Glutamatergic neuron (in vitro differentiated cells): ENCODE results near the gene GSDMA. TPM values are rescaled to one million over a fixed set of nuclear protein-coding genes. Genes with fewer than 3 reads are reported as not detected.
A peak's percentile ranks its signal among the peaks of the same experiment; 100 is the strongest.

ENCODE experiments used
- DNase-seq: peaks from one replicate; pipeline ENCODE4 v3.0.0; 2022
- H3K27ac Mint-ChIP-seq: one replicate; pipeline ENCODE4 v1.8.0; 2020; ENCODE audit warnings: mild to moderate bottlenecking, mixed read lengths, inconsistent platforms; ENCODE audit not compliant: unreplicated experiment
- H3K27me3 Mint-ChIP-seq: one replicate; pipeline ENCODE4 v1.8.0; 2020; ENCODE audit warnings: mild to moderate bottlenecking, moderate library complexity, mixed read lengths, inconsistent platforms; ENCODE audit not compliant: unreplicated experiment
- H3K36me3 Mint-ChIP-seq: one replicate; pipeline ENCODE4 v1.8.0; 2020; ENCODE audit warnings: mild to moderate bottlenecking, mixed read lengths, inconsistent platforms; ENCODE audit not compliant: unreplicated experiment
- H3K4me1 Mint-ChIP-seq: one replicate; pipeline ENCODE4 v1.8.0; 2020; ENCODE audit warnings: mild to moderate bottlenecking, low read depth, mixed read lengths, inconsistent platforms; ENCODE audit not compliant: unreplicated experiment
- H3K4me3 Mint-ChIP-seq: one replicate; pipeline ENCODE4 v1.8.0; 2020; ENCODE audit warnings: mild to moderate bottlenecking, mixed read lengths, inconsistent platforms; ENCODE audit not compliant: unreplicated experiment
- H3K9me3 Mint-ChIP-seq: one replicate; pipeline ENCODE4 v1.8.0; 2020; ENCODE audit warnings: mild to moderate bottlenecking, moderate library complexity, mixed read lengths, inconsistent platforms; ENCODE audit not compliant: unreplicated experiment
- total RNA-seq: library from RNA; stranded (reverse); fragmentation: NEBNext Ultra II Directional; extraction: Animal tissue kit (Norgen Biotek cat#: 25700); gene quantifications from one replicate; pipeline ENCODE4 v1.2.1, GENCODE V29; 2021; ENCODE audit not compliant: unreplicated experiment
- TF ChIP-seq, protein P1 (sequence below): fragments of 200-600 bp; sonication (generic); IDR thresholded peaks from one replicate; pipeline ENCODE4 v1.5.0; 2021; ENCODE audit not compliant: partially characterized antibody, unreplicated experiment

GSDMA gene
- total RNA-seq, 1 donor from 2014 or later = not detected

DNA sequence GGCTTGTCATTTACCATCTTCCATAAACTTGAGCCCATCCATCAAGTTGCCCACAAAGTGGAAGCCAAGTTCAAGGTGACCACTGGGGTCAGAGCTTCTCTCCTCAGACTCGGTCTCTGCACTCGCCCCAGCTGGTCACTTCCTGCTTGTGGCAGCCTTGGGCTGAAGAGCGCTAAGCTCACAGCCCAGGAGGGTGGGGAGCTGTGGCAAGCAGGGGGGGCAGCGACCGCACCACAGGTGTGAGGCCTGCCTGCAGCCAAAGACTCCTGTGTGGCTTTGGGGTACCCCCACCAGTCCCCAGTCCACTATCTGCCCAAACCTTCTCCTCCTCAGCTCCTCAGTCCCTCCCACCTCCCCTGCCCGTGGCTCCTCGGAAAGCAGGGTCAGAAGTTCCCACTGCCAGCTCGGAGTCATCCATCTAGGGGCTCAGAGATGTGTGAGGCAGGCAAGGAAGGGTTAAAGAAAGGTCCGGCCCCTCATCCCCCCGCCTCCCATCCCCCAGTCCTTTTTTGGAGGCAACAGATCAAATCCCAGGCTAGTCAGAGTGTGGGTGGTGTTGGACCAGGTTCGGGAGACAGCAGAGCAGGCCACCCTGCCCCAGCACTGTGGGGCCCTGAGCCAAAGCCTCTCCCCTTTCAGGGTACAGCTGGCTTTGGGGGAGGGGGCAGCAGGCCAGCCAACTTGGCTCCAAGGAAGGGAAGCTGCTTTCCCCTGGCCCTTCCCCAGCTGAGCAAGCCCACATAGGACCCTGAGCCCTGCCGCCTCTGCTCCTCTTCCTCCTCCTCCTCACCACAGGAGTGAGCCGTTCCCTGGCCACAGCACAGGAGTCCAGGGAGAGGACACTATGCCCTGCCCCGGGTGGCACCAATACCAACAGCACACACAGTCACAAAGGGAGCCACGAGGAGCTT, 55.7 kb downstream of the GSDMA start:
- peaks cover 7% of the 10 kb centered on the region for H3K27me3 Mint-ChIP-seq
- DNase-seq = no peak
- H3K4me1 Mint-ChIP-seq = peaks cover 17% of the 10 kb centered on the region
- H3K36me3 Mint-ChIP-seq = no peaks in the 10 kb centered on the region
- TF ChIP-seq, protein P1, sequence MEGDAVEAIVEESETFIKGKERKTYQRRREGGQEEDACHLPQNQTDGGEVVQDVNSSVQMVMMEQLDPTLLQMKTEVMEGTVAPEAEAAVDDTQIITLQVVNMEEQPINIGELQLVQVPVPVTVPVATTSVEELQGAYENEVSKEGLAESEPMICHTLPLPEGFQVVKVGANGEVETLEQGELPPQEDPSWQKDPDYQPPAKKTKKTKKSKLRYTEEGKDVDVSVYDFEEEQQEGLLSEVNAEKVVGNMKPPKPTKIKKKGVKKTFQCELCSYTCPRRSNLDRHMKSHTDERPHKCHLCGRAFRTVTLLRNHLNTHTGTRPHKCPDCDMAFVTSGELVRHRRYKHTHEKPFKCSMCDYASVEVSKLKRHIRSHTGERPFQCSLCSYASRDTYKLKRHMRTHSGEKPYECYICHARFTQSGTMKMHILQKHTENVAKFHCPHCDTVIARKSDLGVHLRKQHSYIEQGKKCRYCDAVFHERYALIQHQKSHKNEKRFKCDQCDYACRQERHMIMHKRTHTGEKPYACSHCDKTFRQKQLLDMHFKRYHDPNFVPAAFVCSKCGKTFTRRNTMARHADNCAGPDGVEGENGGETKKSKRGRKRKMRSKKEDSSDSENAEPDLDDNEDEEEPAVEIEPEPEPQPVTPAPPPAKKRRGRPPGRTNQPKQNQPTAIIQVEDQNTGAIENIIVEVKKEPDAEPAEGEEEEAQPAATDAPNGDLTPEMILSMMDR = no peak
- H3K4me3 Mint-ChIP-seq = peak overlapping the region; percentile 54
- H3K27ac Mint-ChIP-seq = peak overlapping the region; percentile 70
- H3K9me3 Mint-ChIP-seq = peaks cover 7% of the 10 kb centered on the region

DNA sequence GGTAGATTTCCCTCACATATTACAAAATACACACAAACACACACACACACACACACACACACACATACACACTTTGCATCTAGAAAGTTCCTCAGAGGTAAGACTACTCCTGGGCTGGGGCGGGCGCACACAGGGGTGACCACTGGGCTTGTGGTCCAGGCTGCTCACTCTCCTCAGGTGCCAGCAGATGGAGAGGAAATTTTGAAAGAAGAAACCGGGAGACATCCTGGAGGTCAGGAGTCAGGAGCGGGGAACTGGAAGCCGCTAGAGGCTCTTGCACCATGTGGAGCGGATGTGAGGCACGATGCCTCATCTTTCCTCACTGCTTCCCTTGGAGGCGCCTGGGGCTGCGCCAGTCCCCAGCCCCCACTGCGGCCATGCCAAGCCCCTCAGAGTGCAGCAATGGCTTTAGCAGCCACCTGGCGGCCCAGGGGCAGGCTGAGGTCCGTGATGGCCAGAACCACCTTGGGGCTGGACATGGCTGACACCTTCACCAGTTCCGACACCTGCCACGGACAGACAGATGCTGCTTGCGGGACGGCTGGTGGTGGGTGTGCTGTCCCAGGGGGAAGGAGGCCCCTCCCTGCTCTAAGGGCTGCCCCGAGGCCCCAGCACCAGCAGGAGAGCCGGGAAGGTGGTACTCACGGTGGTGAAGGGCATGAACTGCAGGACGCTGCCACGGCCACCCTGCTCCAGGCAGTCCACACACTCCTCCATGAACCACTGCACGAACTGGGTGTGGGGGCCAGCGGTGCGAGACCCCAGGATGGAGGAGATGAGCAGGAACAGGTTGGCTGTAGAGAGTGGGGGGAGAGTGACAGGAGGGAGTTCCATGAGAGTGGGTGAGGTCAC, 56.6 kb downstream of the GSDMA start:
- no peak for DNase-seq
- Mint-ChIP-seq H3K4me3 (peak overlapping the region; percentile 54), H3K27ac (peak overlapping the region; percentile 70), H3K27me3 (peaks cover 7% of the 10 kb centered on the region), H3K4me1 (peaks cover 17% of the 10 kb centered on the region), H3K9me3 (peaks cover 7% of the 10 kb centered on the region), H3K36me3 (no peaks in the 10 kb centered on the region)
- TF ChIP-seq, protein P1 = peak; percentile 10

DNA sequence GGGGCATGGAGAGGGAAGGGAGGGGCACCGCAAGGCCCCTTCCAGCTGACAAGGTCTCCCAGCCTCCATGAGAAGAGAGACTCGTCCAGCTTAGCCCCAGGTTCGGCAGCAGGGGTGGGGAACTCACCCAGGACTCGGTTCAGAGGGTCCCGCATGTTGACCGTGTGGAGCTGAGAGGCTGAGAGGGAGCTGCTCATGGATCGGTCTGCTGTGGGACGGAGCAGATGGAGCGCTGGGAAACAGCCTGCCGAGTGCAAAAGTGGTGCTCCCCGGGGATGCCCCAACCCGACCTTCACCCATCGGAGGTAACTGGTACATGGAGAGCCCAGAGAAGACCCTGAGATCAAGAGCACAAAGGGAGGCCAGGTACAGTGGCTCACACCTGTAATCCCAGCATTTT, 57.3 kb downstream of the GSDMA start:
- H3K27me3 Mint-ChIP-seq = peaks cover 7% of the 10 kb centered on the region
- H3K36me3 Mint-ChIP-seq = no peaks in the 10 kb centered on the region
- DNase-seq = no peak
- no peak overlapping the region for H3K4me3 Mint-ChIP-seq
- peaks cover 17% of the 10 kb centered on the region for H3K4me1 Mint-ChIP-seq
- H3K9me3 Mint-ChIP-seq = peaks cover 7% of the 10 kb centered on the region
- TF ChIP-seq, protein P1 = no peak
- peak overlapping the region; percentile 33 for H3K27ac Mint-ChIP-seq

GRCh38 chr17:40021451-40021971, 58.7 kb downstream of the GSDMA start:
- Mint-ChIP-seq H3K9me3 (peaks cover 7% of the 10 kb centered on the region), H3K36me3 (no peaks in the 10 kb centered on the region), H3K27ac (no peak overlapping the region), H3K4me3 (peak overlapping the region; percentile 7), H3K27me3 (peaks cover 5% of the 10 kb centered on the region), H3K4me1 (peaks cover 23% of the 10 kb centered on the region)
- TF ChIP-seq, protein P1 = no peak
- DNase-seq = no peak
